ENCODE results near the gene INO80E.
"Not testable (repeated sequence)": the region's sequence is repeated elsewhere in the genome, so short reads cannot be mapped to it uniquely, and the experiment has no call there.

Gene INO80E

DNA sequence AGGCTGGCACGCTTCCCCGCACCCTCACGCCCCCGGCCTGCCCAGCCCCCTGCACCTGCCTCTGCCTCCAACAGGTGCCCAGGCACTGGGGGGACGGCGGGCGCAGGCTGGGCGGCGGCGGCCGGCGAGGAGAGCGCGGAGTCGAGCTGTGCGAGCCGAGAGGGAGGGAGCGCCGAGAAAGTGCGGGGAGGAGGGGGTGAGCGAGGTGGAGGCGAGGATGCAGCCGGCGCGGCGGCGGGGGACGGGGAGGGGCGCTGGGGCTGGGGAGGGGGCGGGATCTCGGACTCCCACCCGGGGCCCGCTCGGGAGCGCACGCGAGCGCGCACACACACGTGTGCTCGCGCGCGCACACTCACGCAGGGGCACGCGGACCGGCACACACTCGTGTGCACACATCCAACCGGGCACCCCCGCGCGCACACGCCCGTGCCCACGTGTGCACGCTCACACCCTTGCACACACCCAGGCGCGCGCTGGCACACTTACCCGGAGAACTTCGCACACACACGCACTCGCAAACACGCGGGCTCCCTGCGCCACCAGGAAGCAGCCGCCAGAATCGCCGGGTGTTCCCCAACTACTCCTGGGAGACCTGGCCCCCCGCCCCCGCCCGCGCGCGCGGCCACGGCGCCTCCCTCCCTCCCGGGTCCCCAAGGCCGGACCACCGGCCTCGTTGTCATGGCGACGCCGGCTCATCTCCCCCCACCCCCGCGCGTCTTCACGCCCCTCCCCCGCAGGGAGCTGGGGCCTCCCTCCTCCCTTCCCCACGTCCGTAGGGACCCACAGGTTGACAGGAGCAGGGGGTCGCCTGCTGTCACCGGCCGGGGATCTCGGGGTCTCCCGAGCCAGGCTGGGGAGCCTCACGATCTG lies 15.0 kb downstream of the INO80E start, which contains the start of gene DOC2A:
Gene DOC2A (minus strand): TSS at position 184 of the 870 bp plus-strand sequence. CDS start 805 bp downstream, outside the sequence.
- DNase-seq = no peak

- DNase-seq = no peak
Observed at GRCh38 chr16:30011714-30012504, 15.9 kb downstream of the INO80E start.

GRCh38 chr16:30012598-30012997 lies 16.6 kb downstream of the INO80E start:
- DNase-seq = not testable (repeated sequence)

- DNase-seq = not testable (repeated sequence)
Observed at GRCh38 chr16:30015450-30015849, 19.4 kb downstream of the INO80E start.

DNA sequence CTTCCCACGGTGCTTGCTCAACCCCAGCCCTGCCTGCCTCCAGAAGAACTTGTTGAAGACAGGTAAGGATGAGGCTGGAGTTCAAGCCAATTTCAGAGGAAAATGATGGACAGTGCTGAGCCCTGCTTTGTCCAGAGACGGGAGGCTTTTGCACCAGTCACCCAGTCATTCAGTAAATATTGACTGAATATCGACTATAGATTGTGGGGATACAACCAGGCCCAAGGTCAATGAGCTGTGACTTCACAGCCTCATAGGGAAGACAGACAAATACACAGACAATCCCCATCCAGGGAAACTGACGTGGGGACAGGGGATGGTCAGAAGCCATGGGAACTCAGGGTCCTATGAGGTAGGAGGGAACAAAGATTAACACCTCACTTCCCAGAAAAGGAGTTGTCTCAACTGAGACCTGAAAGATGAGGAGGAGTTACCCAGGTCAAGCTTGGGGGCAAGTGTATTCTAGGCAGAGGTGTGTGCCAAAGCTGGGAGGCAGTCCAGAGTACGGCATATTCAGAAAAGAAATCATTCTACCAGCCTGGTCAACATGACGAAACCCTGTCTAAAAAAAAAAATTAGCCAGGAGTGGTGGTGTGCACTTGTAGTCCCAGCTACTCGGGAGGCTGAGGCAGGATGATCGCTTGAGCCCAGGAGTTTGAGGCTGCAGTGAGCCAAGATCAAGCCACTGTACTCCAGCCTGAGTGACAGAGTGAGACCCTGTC lies 20.7 kb downstream of the INO80E start:
- DNase-seq = no peak

GRCh38 chr16:30017277-30017656 lies 21.2 kb downstream of the INO80E start:
- no peak for DNase-seq

- not testable (repeated sequence) for DNase-seq
Observed at GRCh38 chr16:30017937-30018336, 21.9 kb downstream of the INO80E start.

DNA sequence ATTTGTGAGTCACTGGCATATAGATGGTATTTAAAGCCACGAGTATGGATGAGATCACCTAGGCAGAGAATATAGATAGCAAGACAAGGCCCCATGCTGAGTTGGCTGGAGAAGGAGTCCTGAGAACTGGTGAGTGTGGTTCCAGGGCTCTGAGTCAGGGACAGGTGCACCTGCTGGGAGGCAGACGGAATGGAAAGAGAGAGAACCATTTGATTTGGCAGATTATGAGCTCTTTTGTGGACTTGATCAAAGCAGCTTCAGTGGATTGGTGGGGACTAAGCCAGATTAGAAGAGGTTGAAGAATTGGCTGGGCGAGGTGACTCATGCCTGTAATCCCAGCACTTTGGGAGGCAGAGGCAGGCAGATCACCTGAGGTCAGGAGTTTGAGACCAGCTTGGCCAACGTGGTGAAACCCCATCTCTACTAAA lies 22.7 kb downstream of the INO80E start:
- no peak for DNase-seq

DNA sequence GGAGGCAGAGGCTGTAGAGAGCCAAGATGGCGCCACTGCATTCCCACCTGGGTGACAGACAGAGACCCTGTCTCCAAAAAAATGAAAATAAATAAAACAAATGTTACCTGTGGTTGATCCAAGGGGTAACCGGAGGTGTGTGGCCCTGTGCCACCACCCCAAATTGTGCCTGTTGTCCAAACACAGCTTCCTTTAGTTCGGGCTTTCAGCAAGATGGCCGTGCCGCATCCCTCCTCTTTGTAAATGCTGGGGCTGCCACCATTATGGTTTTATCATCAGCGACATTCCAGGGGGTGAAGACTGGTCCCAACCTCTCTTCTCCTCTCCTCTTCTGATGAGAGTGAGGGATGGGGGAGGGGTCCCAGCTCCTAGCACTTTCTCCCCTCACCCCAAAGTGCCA lies 26.8 kb downstream of the INO80E start, which contains the start of gene C16orf92:
Gene C16orf92 (plus strand): TSS at position 312 of the 400 bp plus-strand sequence. CDS start 143 bp downstream, outside the sequence.
- no peak for DNase-seq

DNA sequence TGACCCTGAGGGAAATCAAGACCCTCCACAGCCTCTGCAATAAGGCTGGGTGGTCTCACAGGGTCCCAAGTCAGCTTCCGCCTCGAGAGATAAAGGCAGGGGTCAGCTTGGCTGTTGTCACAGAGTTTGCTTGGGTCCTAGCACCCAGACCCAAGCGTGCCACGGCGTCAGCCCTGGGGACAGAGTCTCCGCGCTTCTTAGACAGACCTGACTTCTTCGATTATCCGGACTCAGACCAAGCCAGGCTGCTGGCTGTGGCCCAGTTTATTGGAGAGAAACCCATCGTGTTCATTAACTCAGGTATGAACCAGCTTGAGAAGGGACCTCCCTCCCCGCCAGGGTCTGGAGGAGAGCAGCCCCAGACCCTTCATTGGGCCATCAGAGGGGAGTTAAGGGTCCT lies 27.5 kb downstream of the INO80E start:
- DNase-seq = no peak

GRCh38 chr16:30024451-30024850 lies 28.4 kb downstream of the INO80E start:
- DNase-seq = no peak

DNA sequence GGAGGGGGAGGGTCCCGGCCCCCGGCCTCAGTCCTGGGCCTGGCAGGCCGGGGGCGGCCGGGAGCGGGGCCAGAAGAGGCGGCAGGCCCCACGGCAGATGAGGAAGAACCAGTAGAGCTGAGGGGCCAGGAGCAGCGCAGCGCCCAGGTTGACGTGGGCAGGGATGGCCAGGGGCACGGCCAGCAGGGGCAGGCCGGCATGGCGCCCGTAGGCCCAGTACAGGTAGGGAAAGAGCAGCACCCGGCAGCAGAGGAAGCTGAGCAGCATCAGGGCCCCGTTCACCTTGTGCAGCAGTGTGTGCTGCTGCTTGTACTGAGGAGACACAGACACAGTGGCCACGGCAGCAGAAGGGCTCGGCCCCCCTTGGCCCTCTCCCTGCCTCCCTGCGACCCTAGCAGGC lies 29.1 kb downstream of the INO80E start:
- no peak for DNase-seq

- no peak for DNase-seq
Observed at GRCh38 chr16:30025574-30025973, 29.5 kb downstream of the INO80E start.

GRCh38 chr16:30026449-30026848 lies 30.4 kb downstream of the INO80E start:
- no peak for DNase-seq

- DNase-seq = no peak
Observed at GRCh38 chr16:30027588-30028437, 31.8 kb downstream of the INO80E start.

DNA sequence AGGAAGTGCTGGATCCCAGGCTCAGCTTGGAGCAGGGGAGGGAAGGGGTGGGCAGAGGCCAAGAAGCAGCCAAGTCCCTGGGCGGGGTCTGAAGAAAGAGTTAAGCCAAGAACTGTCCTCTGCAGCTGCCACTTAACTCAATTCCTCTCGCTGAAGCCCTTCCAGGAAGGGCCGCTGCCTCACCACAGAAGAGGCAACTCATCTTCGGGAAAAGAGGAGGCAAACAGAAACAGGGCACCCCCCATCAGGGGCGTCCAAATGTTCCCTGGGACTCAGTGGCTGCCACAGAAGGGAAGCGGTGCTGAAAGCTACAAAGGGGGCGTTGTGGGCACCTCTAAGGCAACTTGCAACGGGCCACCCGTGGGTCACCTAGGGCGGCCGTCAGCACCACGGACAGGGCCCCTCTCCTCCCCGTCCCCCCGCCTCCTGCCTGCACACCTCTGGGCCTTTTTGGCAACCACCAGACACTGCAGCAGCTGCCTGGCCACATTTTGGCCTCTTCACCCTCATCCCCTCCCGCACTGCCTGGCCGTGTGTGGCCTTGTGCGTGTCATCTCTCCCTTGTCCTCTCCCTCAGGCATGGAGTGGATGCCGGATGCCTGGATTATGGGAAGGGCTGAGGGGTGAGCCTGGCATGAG lies 32.5 kb downstream of the INO80E start:
- DNase-seq = peak; percentile 36

- no peak for DNase-seq
Observed at GRCh38 chr16:30030011-30030685, 34.1 kb downstream of the INO80E start.

DNA sequence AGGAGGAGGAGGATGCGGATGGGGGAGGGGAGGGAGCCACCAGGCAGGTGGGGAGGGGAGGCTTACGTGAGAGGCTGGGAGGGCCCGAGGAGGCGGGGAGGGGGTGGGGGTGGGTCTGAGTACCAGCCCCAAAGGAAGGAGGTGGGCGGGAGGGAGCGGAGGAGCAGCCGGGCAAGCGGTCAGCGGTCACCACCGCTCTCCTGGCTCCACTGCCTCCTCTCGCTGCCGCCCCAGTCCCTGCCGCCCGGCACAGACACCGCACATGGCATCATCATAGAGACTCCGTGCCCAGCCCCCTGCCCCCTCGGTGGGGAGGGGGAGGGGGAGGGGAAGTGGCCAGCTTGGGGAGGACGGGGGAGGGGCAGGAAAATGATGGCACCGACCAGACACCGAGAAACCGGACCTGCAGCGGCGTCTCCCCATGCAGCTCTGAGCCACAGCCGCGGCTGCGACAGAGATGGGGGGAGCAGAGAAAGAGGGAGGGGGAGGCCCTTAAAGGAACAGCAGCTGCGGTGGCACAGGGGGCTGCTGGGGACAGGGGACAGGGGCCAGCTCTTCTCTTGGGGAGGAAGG lies 34.9 kb downstream of the INO80E start, which contains the start of gene TLCD3B:
Gene TLCD3B (minus strand): TSS at position 431 of the 573 bp plus-strand sequence. CDS start 744 bp downstream, outside the sequence.
- DNase-seq = no peak

DNA sequence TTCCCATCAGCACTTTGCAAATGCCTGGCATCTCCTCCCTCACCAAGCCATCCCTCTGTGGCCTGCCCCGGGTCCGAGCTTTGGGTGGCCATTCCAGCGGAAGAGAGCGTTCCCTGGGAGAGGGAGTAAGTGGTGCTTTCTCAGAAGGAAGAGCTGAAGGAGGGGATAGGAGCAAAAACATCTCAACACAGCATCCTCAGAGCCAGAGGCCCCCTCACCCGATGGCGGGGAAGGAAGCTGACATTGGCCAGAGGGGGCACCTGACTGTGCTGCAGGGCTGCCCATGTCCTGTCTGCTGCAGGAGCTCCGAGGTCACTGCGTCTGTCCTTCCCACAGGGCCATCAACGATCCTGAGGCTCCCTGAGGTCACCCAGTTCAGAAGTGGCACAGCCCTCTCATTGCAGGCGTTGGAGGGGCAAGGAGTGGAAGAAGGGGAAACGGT lies 35.5 kb downstream of the INO80E start:
- DNase-seq = no peak

Measured in OCI-M1 (cell line).